Measurements from ENCODE around the gene CD14. TPM values are rescaled to one million over a fixed set of nuclear protein-coding genes. Genes with fewer than 3 reads are reported as not detected.
"Not testable (repeated sequence)": the region's sequence is repeated elsewhere in the genome, so short reads cannot be mapped to it uniquely, and the experiment has no call there.

The CD14 gene
- total RNA-seq, 1 experiment from 2014 or later = 0.13 TPM

- Histone ChIP-seq H3K9ac (ENCODE audit: extremely low read depth, insufficient read length, low read length) (peak within 1 kb of the TSS; percentile 71), H2BK12ac (ENCODE audit: insufficient read length, low read depth, low read length) (no peak within 1 kb of the TSS), H3T11ph (ENCODE audit: low read length) (no peak within 1 kb of the TSS), H3K18ac (ENCODE audit: insufficient read length, low read depth, low read length) (no peak within 1 kb of the TSS), H4K91ac (ENCODE audit: insufficient read length, low read depth, low read length) (no peak within 1 kb of the TSS), H3K79me1 (ENCODE audit: insufficient read depth, low read depth, low read length, poor library complexity, severe bottlenecking) (no peaks in the 10 kb centered on the region), H2BK20ac (ENCODE audit: low read depth, low read length, poor library complexity, severe bottlenecking) (no peak within 1 kb of the TSS), H3K14ac (ENCODE audit: insufficient read depth, low read length) (peak within 1 kb of the TSS; percentile 64; the same call in 1 of the 2 replicates), H3K9me3 (ENCODE audit: control insufficient read depth, low read depth, low read length) (no peaks in the 10 kb centered on the region), H3K23ac (ENCODE audit: insufficient read length, low read depth, low read length) (no peak within 1 kb of the TSS), H3K4ac (ENCODE audit: low read depth, low read length) (no peak within 1 kb of the TSS), H2BK15ac (ENCODE audit: low read depth, low read length) (no peak within 1 kb of the TSS), H3K56ac (ENCODE audit: insufficient read length, low read depth, low read length) (no peak within 1 kb of the TSS), H2BK120ac (ENCODE audit: low read depth, low read length, poor library complexity, severe bottlenecking) (no peak within 1 kb of the TSS), H3K4me1 (ENCODE audit: insufficient read depth, low read length) (no peaks in the 10 kb centered on the region), H4K20me1 (ENCODE audit: control insufficient read depth, insufficient read depth, insufficient read length) (no peaks in the 10 kb centered on the region), H3K23me2 (ENCODE audit: insufficient read length, low read depth, low read length, poor library complexity, severe bottlenecking) (peaks cover 6% of the 10 kb centered on the region), H2BK5ac (ENCODE audit: insufficient read length, low read length) (no peak within 1 kb of the TSS), H3K27me3 (ENCODE audit: insufficient read depth, low read length) (no peaks in the 10 kb centered on the region), H4K5ac (ENCODE audit: insufficient read length, low read depth, low read length) (no peak within 1 kb of the TSS), H2AK5ac (ENCODE audit: insufficient read length, low read length) (no peak within 1 kb of the TSS), H3K79me2 (ENCODE audit: insufficient read depth, low read length) (no peaks in the 10 kb centered on the region), H3K27ac (ENCODE audit: insufficient read length, low read depth, low read length) (no peak within 1 kb of the TSS), H2AFZ (ENCODE audit: low read length) (peak within 1 kb of the TSS; percentile 2), H4K8ac (replicated peaks; ENCODE audit: insufficient read length, low read depth, low read length) (no peak within 1 kb of the TSS), H3K4me2 (ENCODE audit: insufficient read depth, insufficient read length, low read length) (peak within 1 kb of the TSS; percentile 88)
- WGBS (ENCODE audit: extremely low coverage, insufficient read length, low lambda C conversion rate) = no CpG with 5 or more reads among the region's 63 CpGs
- Mint-ChIP-seq H3K4me1 (peaks cover 19 to 26% of the 10 kb centered on the region in 2 experiments), H3K27ac (peak within 1 kb of the TSS; percentile 17 to 95 (median 64); a peak in 6 of 7 replicates), H3K4me3 (peak within 1 kb of the TSS; percentile 88 to 92), H3K9me3 (peaks cover 0 to 4% of the 10 kb centered on the region in 2 experiments; a peak in 3 of 5 replicates), H3K36me3 (ENCODE audit: insufficient read depth in 1 of 3, low read depth in 3 of 3) (peaks cover 19 to 38% (median 36%) of the 10 kb centered on the region in 3 experiments), H3K27me3 (ENCODE audit: low read depth) (peaks cover 2% of the 10 kb centered on the region; the same call in 1 of the 2 replicates)
- peak; percentile 96 for DNase-seq
- TF ChIP-seq CTCF (conservative IDR thresholded peaks at IDR 0.05) = peak; percentile 71
These were observed 6.4 kb upstream of the CD14 start, which contains the start of gene TMCO6 for GRCh38 chr5:140639148-140639981. TMCO6 (plus strand) TSS chr5:140639451; CDS start chr5:140639528, 77 bp downstream.

- not testable (repeated sequence) for H3K27ac ChIP-seq (ENCODE audit: insufficient read length, low read depth, low read length); H2BK20ac ChIP-seq (ENCODE audit: low read depth, low read length, poor library complexity, severe bottlenecking); H3K18ac ChIP-seq (ENCODE audit: insufficient read length, low read depth, low read length); H3K14ac ChIP-seq (ENCODE audit: insufficient read depth, low read length); H3K79me1 ChIP-seq (ENCODE audit: insufficient read depth, low read depth, low read length, poor library complexity, severe bottlenecking); H2AK5ac ChIP-seq (ENCODE audit: insufficient read length, low read length); H3K27me3 ChIP-seq (ENCODE audit: insufficient read depth, low read length); H3K4me1 ChIP-seq (ENCODE audit: insufficient read depth, low read length); H3K9ac ChIP-seq (ENCODE audit: extremely low read depth, insufficient read length, low read length); H3K23me2 ChIP-seq (ENCODE audit: insufficient read length, low read depth, low read length, poor library complexity, severe bottlenecking); DNase-seq; H3K9me3 ChIP-seq (ENCODE audit: control insufficient read depth, low read depth, low read length); H2BK15ac ChIP-seq (ENCODE audit: low read depth, low read length); H3K9me3 Mint-ChIP-seq; H3K27me3 Mint-ChIP-seq (ENCODE audit: low read depth); H3K23ac ChIP-seq (ENCODE audit: insufficient read length, low read depth, low read length); H3K4ac ChIP-seq (ENCODE audit: low read depth, low read length); H4K8ac ChIP-seq (replicated peaks; ENCODE audit: insufficient read length, low read depth, low read length); H4K20me1 ChIP-seq (ENCODE audit: control insufficient read depth, insufficient read depth, insufficient read length); H3K79me2 ChIP-seq (ENCODE audit: insufficient read depth, low read length); H3K56ac ChIP-seq (ENCODE audit: insufficient read length, low read depth, low read length); H4K91ac ChIP-seq (ENCODE audit: insufficient read length, low read depth, low read length); H3T11ph ChIP-seq (ENCODE audit: low read length); H4K5ac ChIP-seq (ENCODE audit: insufficient read length, low read depth, low read length); H2BK12ac ChIP-seq (ENCODE audit: insufficient read length, low read depth, low read length); H2BK5ac ChIP-seq (ENCODE audit: insufficient read length, low read length); H2BK120ac ChIP-seq (ENCODE audit: low read depth, low read length, poor library complexity, severe bottlenecking)
- Mint-ChIP-seq H3K4me1 (peaks cover 19 to 26% of the 10 kb centered on the region in 2 experiments), H3K36me3 (ENCODE audit: insufficient read depth in 1 of 3, low read depth in 3 of 3) (peaks cover 13 to 32% (median 31%) of the 10 kb centered on the region in 3 experiments; a peak in 6 of 7 replicates), H3K4me3 (peak overlapping the region; percentile 88 to 92), H3K27ac (peak overlapping the region in 2 of 3 experiments; percentile 64 to 95; a peak in 3 of 7 replicates)
- H2AFZ ChIP-seq (ENCODE audit: low read length) = peak overlapping the region; percentile 2
- H3K4me2 ChIP-seq (ENCODE audit: insufficient read depth, insufficient read length, low read length) = peak overlapping the region; percentile 88
- no CpG with 5 or more reads among the region's 9 CpGs for WGBS (ENCODE audit: extremely low coverage, insufficient read length, low lambda C conversion rate)
These were observed 5.8 kb upstream of the CD14 start for GRCh38 chr5:140638898-140639147.

Data from H9 (cell line).